GM19463 (cell line): ENCODE measurements around the gene CACNA1I.

Source experiments
- ATAC-seq: cut with Tn5 transposase; IDR thresholded peaks from one replicate; pipeline ENCODE4 v1.9.1; 2021; ENCODE audit warnings: mild to moderate bottlenecking, moderate library complexity; ENCODE audit not compliant: unreplicated experiment

The CACNA1I gene

GRCh38 chr22:39686776-39687525, 116.4 kb downstream of the CACNA1I start:
- no peak for ATAC-seq

GRCh38 chr22:39688186-39688785, 117.7 kb downstream of the CACNA1I start:
- ATAC-seq: no peak

- no peak for ATAC-seq
Measured at GRCh38 chr22:39689421-39689820, 118.9 kb downstream of the CACNA1I start.

GRCh38 chr22:39690881-39691605, 120.5 kb downstream of the CACNA1I start:
- no peak for ATAC-seq

GRCh38 chr22:39693943-39694500, 123.5 kb downstream of the CACNA1I start:
- no peak for ATAC-seq

- no peak for ATAC-seq
Measured at GRCh38 chr22:39697790-39698430, 127.4 kb downstream of the CACNA1I start.

GRCh38 chr22:39699631-39700360, 129.2 kb downstream of the CACNA1I start:
- ATAC-seq: no peak

- no peak for ATAC-seq
Measured at GRCh38 chr22:39700565-39700964, 130.0 kb downstream of the CACNA1I start.

GRCh38 chr22:39703091-39703490, 132.5 kb downstream of the CACNA1I start:
- no peak for ATAC-seq

GRCh38 chr22:39703928-39704639, 133.5 kb downstream of the CACNA1I start:
- no peak for ATAC-seq

GRCh38 chr22:39705386-39705785, 134.8 kb downstream of the CACNA1I start:
- no peak for ATAC-seq

GRCh38 chr22:39706376-39707140, 136.0 kb downstream of the CACNA1I start:
- no peak for ATAC-seq

GRCh38 chr22:39707351-39707750, 136.8 kb downstream of the CACNA1I start:
- ATAC-seq: no peak

GRCh38 chr22:39707816-39708215, 137.3 kb downstream of the CACNA1I start:
- ATAC-seq: no peak

- ATAC-seq: no peak
Measured at GRCh38 chr22:39710380-39711150, 140.0 kb downstream of the CACNA1I start.

GRCh38 chr22:39712081-39712480, 141.5 kb downstream of the CACNA1I start:
- no peak for ATAC-seq

GRCh38 chr22:39712751-39713525, 142.4 kb downstream of the CACNA1I start:
- ATAC-seq: no peak
